A549 (cell line): Measurements from ENCODE around the gene COX6A1. TPM values are rescaled to one million over a fixed set of nuclear protein-coding genes. Genes with fewer than 3 reads are reported as not detected.

Experiments
- ATAC-seq, 2 experiments: fragments of 200-7000 bp in 1 of 2; fragments of >200 bp in 1 of 2; cut with Nextera tagmentation in 1 of 2; cut with Tn5 transposase in 1 of 2; 3 replicates each; pipeline versions ENCODE4 v1.8.0 to v1.9.1; 2018 to 2020; ENCODE audit warnings: mild to moderate bottlenecking in 1 of 2, moderate library complexity in 1 of 2
- CTCF ChIA-PET: fragments of 300-600 bp; sonication (Branson Sonifier 250); formaldehyde crosslinking; extraction: SDS; loops from one replicate; lab custom pipeline; 2021; ENCODE audit warnings: antibody characterized with exemption, inconsistent platforms; lab: Yijun Ruan, JAX
- POLR2A ChIA-PET: fragments of 350-600 bp; formaldehyde crosslinking; extraction: SDS; loops from one replicate; lab custom pipeline; 2021; ENCODE audit warnings: antibody characterized with exemption, inconsistent platforms; lab: Yijun Ruan, JAX
- DNase-seq, 2 experiments: peaks; one replicate each; pipeline versions ENCODE4 v3.0.0 to v3.0.0-alpha.2; 2011 to 2016; ENCODE audit warnings: low read depth in 1 of 2, low spot score in 1 of 2
- FAIRE-seq: peaks from 2 replicates; lab custom pipeline; 2011; peaks lifted over from hg19 to GRCh38; lab: Jason Lieb, UNC
- H3K27ac ChIP-seq, 2 experiments: fragments of >200 bp; sonication (Bioruptor Twin); formaldehyde crosslinking; 3 replicates each; pipeline ENCODE4 v1.5.1; 2016 to 2017
- H3K4me1 ChIP-seq: fragments of >200 bp; sonication (Bioruptor Twin); formaldehyde crosslinking; 3 replicates; pipeline ENCODE4 v1.6.1; 2016
- H3K4me2 ChIP-seq: fragments of >200 bp; sonication (Bioruptor Twin); formaldehyde crosslinking; 3 replicates; pipeline ENCODE4 v1.6.1; 2016
- H3K4me3 ChIP-seq: fragments of >200 bp; sonication (Bioruptor Twin); formaldehyde crosslinking; 3 replicates; pipeline ENCODE4 v1.5.1; 2016
- H3K9me3 ChIP-seq: fragments of >200 bp; sonication (Bioruptor Twin); formaldehyde crosslinking; 3 replicates; pipeline ENCODE4 v1.6.1; 2016
- BHLHE40 ChIP-seq: IDR thresholded peaks from 2 replicates; pipeline ENCODE4 v1.6.1; 2012; ENCODE audit warnings: low read depth, low read length, inconsistent platforms
- CBX2 ChIP-seq: fragments of 200-600 bp; sonication (generic); IDR thresholded peaks from 2 replicates; pipeline ENCODE4 v1.6.1; 2016; ENCODE audit warnings: low read depth, mild to moderate bottlenecking, borderline replicate concordance
- CEBPB ChIP-seq, 2 experiments: fragments of >200 bp in 1 of 2; sonication (Bioruptor Twin) in 1 of 2; formaldehyde crosslinking in 1 of 2; IDR thresholded peaks; 2 replicates each; pipeline ENCODE4 v1.6.1; 2012 to 2016
- CHD4 ChIP-seq: fragments of 200-600 bp; sonication (generic); IDR thresholded peaks from 2 replicates; pipeline ENCODE4 v1.6.1; 2016; ENCODE audit warnings: antibody characterized with exemption, mild to moderate bottlenecking, borderline replicate concordance
- CTCF ChIP-seq: fragments of >200 bp; sonication (Bioruptor Twin); formaldehyde crosslinking; IDR thresholded peaks from 3 replicates; pipeline ENCODE4 v1.5.1; 2016
- ELK1 ChIP-seq: fragments of 150-350 bp; IDR thresholded peaks from 2 replicates; pipeline ENCODE4 v1.6.1; 2014; ENCODE audit warnings: low read depth, mild to moderate bottlenecking, low read length
- ESRRA ChIP-seq: fragments of 150-350 bp; IDR thresholded peaks from 2 replicates; pipeline ENCODE4 v1.6.1; 2014; ENCODE audit warnings: mild to moderate bottlenecking, low read length, borderline replicate concordance
- FOSB ChIP-seq: fragments of 250-450 bp; sonication (Bioruptor Pico); IDR thresholded peaks from 2 replicates; pipeline ENCODE4 v1.5.0; 2020; ENCODE audit warnings: mild to moderate bottlenecking, moderate library complexity
- FOSL2 ChIP-seq, 2 experiments: fragments of 450-650 bp in 1 of 2; fragments of >200 bp in 1 of 2; sonication (Bioruptor Twin) in 1 of 2; formaldehyde crosslinking; IDR thresholded peaks; 2 replicates each; pipeline versions ENCODE4 v1.5.0 to v1.6.1; 2016 to 2020; ENCODE audit warnings: mild to moderate bottlenecking in 1 of 2, moderate library complexity in 1 of 2
- FOXS1 ChIP-seq: fragments of 250-450 bp; sonication (Bioruptor Pico); IDR thresholded peaks from 2 replicates; pipeline ENCODE4 v1.5.0; 2020; ENCODE audit warnings: mild to moderate bottlenecking, moderate library complexity
- GATA3 ChIP-seq: IDR thresholded peaks from 2 replicates; pipeline ENCODE4 v1.6.1; 2012; ENCODE audit warnings: borderline replicate concordance
- HDAC2 ChIP-seq: fragments of 200-600 bp; sonication (generic); IDR thresholded peaks from 2 replicates; pipeline ENCODE4 v1.6.1; 2016
- HMGXB4 ChIP-seq: fragments of 250-450 bp; sonication (Bioruptor Pico); IDR thresholded peaks from 2 replicates; pipeline ENCODE4 v1.5.0; 2021; ENCODE audit warnings: mild to moderate bottlenecking, moderate library complexity, borderline replicate concordance
- HOXB13 ChIP-seq: fragments of 250-450 bp; sonication (Bioruptor Pico); IDR thresholded peaks from 2 replicates; pipeline ENCODE4 v1.5.0; 2020; ENCODE audit warnings: low read depth, mild to moderate bottlenecking, moderate library complexity
- JUN ChIP-seq, 2 experiments: fragments of >200 bp; sonication (Bioruptor Twin); formaldehyde crosslinking; IDR thresholded peaks; 2 replicates in 1 of 2; 3 replicates in 1 of 2; pipeline ENCODE4 v1.6.1; 2016 to 2017
- KDM1A ChIP-seq: fragments of 200-600 bp; sonication (generic); IDR thresholded peaks from 2 replicates; pipeline ENCODE4 v1.6.1; 2016; ENCODE audit warnings: low read depth, mild to moderate bottlenecking
- MAZ ChIP-seq: fragments of 150-350 bp; IDR thresholded peaks from 2 replicates; pipeline ENCODE4 v1.6.1; 2014; ENCODE audit warnings: antibody characterized with exemption, low read depth, low read length, borderline replicate concordance
- NR3C1 ChIP-seq: fragments of >200 bp; sonication (Bioruptor Twin); formaldehyde crosslinking; IDR thresholded peaks from 3 replicates; pipeline ENCODE4 v1.6.1; 2017
- PBX3 ChIP-seq: IDR thresholded peaks from 2 replicates; pipeline ENCODE4 v1.6.1; 2012
- PHF8 ChIP-seq: fragments of 200-600 bp; sonication (generic); IDR thresholded peaks from 2 replicates; pipeline ENCODE4 v1.6.1; 2016; ENCODE audit warnings: low read depth, mild to moderate bottlenecking, antibody characterized with exemption, moderate library complexity, borderline replicate concordance
- RAD21 ChIP-seq, 2 experiments: fragments of >200 bp in 1 of 2; sonication (Bioruptor Twin) in 1 of 2; formaldehyde crosslinking in 1 of 2; IDR thresholded peaks in 1 of 2; conservative IDR thresholded peaks in 1 of 2; 2 replicates in 1 of 2; 3 replicates in 1 of 2; pipeline ENCODE4 v1.6.1; 2012 to 2018; ENCODE audit warnings: inconsistent platforms in 1 of 2
- RCOR1 ChIP-seq: fragments of 150-350 bp; IDR thresholded peaks from 2 replicates; pipeline ENCODE4 v1.6.1; 2014; ENCODE audit warnings: antibody characterized with exemption, low read length, low read depth
- RNF2 ChIP-seq: fragments of 200-600 bp; sonication (generic); IDR thresholded peaks from 2 replicates; pipeline ENCODE4 v1.6.1; 2016; ENCODE audit warnings: low read depth, mild to moderate bottlenecking, antibody characterized with exemption, moderate library complexity, borderline replicate concordance
- SMC3 ChIP-seq: fragments of >200 bp; sonication (Bioruptor Twin); formaldehyde crosslinking; IDR thresholded peaks from 3 replicates; pipeline ENCODE4 v1.6.1; 2018; ENCODE audit warnings: inconsistent platforms
- TP53 ChIP-seq: fragments of 250-450 bp; sonication (Bioruptor Pico); IDR thresholded peaks from 2 replicates; pipeline ENCODE4 v1.5.0; 2021; ENCODE audit warnings: mild to moderate bottlenecking, moderate library complexity
- ZC3H11A ChIP-seq: fragments of 450-650 bp; IDR thresholded peaks from 2 replicates; pipeline ENCODE4 v1.6.1; 2014; ENCODE audit warnings: antibody characterized with exemption, mild to moderate bottlenecking
- ZFP36 ChIP-seq: fragments of 450-650 bp; IDR thresholded peaks from 2 replicates; pipeline ENCODE4 v1.6.1; 2014; ENCODE audit warnings: borderline replicate concordance; ENCODE audit not compliant: partially characterized antibody
- ZSCAN20 ChIP-seq: fragments of 250-450 bp; sonication (Bioruptor Pico); IDR thresholded peaks from 2 replicates; pipeline ENCODE4 v1.8.0; 2022; ENCODE audit warnings: mild to moderate bottlenecking, moderate library complexity
- WGBS: methylation state at CpG from one replicate; pipeline ENCODE4 v1.1.6; 2017; ENCODE audit errors: missing lambda C conversion rate; 5-methylcytosine and 5-hydroxymethylcytosine counted together
- polyA plus RNA-seq, 4 experiments: library from polyadenylated mRNA; depleted of rRNA in 3 of 4; stranded (reverse); fragments of >200 nt; fragmentation: RNase III in 1 of 4; extraction: RNeasy Plus Mini Kit Qiagen cat#74134 plus additional on column Dnase treatment in 1 of 4; gene quantifications; 2 replicates in 3 of 4; 3 replicates in 1 of 4; pipeline ENCODE4 v1.2.3, GENCODE V29; 2011 to 2017

The COX6A1 gene
- polyA plus RNA-seq, 2 of the 4 experiments (the other 2 are of a cell fraction): 759 to 948 TPM

- WGBS: 11% methylated on average over 6 of the region's 6 CpGs
- peak; percentile 78 to 90 for DNase-seq
- no peak for TF ChIP-seq NR3C1
- TF ChIP-seq FOXS1: no peak
- TF ChIP-seq CEBPB (IDR thresholded peaks at IDR 0.05): peak; percentile 63 to 85; a peak in 3 of 4 replicates
- no peak for TF ChIP-seq ZSCAN20 (CRISPR knock-in tag)
- no peak for TF ChIP-seq FOSB (CRISPR knock-in tag)
- peak; percentile 81 for TF ChIP-seq CTCF
- no peak for TF ChIP-seq CBX2
- TF ChIP-seq HDAC2: no peak
- TF ChIP-seq ESRRA: no peak
- no peak for TF ChIP-seq BHLHE40
- peak; percentile 42 to 54; a peak in 4 of 5 replicates for TF ChIP-seq RAD21 (conservative IDR thresholded peaks at IDR 0.05 in 1 of 2, IDR thresholded peaks at IDR 0.05 in 1 of 2)
- no peak for TF ChIP-seq CHD4
- TF ChIP-seq PHF8: no peak
- no peak for TF ChIP-seq HOXB13 (CRISPR knock-in tag)
- peak; percentile 48; the same call in 2 of the 3 replicates for TF ChIP-seq SMC3
- no peak for TF ChIP-seq JUN (IDR thresholded peaks at IDR 0.05)
- no peak for TF ChIP-seq PBX3
- TF ChIP-seq RNF2: no peak
- TF ChIP-seq FOSL2 (IDR thresholded peaks at IDR 0.05): no peak
- TF ChIP-seq FOSL2 (CRISPR knock-in tag; IDR thresholded peaks at IDR 0.05): no peak
- no peak for TF ChIP-seq KDM1A
- no peak for TF ChIP-seq HMGXB4 (CRISPR knock-in tag)
- TF ChIP-seq ZFP36: no peak
- TF ChIP-seq TP53 (CRISPR knock-in tag): no peak
- no peak for TF ChIP-seq GATA3
- no peak for TF ChIP-seq ZC3H11A
- TF ChIP-seq MAZ: 0 out of 2 replicates have a peak, but pooled peaks have one; percentile 51
- TF ChIP-seq RCOR1: no peak
- TF ChIP-seq ELK1: no peak
- TF ChIP-seq, all 56 proteins: peak for 5
- ATAC-seq: peak; percentile 53 to 65; a peak in 5 of 6 replicates
- ChIA-PET CTCF (interaction anchor here (0.7 to 10.1 kb wide), 19 partner anchors 8 to 205 kb away, joined by 3 to 99 read pairs (median 3); partner anchors contain the start of genes COQ5, DYNLL1 and SRSF9), POLR2A (no interaction called here)
- FAIRE-seq: no peak
- no peak overlapping the region for H3K4me3 ChIP-seq
- H3K9me3 ChIP-seq: no peaks in the 10 kb centered on the region
- peak overlapping the region; percentile 90 for H3K4me2 ChIP-seq
- H3K27ac ChIP-seq: no peak overlapping the region
- H3K4me1 ChIP-seq: peaks cover 15% of the 10 kb centered on the region
Observed at GRCh38 chr12:120439646-120440247, 1.8 kb downstream of the COX6A1 start.
